GM21526 (cell line): Measurements from ENCODE around the gene UBR1.

ENCODE experiments used
- ATAC-seq: cut with Tn5 transposase; IDR thresholded peaks from one replicate; pipeline ENCODE4 v1.9.1; 2021; ENCODE audit warnings: moderate library complexity; ENCODE audit not compliant: unreplicated experiment, low FRiP score

The UBR1 gene

DNA sequence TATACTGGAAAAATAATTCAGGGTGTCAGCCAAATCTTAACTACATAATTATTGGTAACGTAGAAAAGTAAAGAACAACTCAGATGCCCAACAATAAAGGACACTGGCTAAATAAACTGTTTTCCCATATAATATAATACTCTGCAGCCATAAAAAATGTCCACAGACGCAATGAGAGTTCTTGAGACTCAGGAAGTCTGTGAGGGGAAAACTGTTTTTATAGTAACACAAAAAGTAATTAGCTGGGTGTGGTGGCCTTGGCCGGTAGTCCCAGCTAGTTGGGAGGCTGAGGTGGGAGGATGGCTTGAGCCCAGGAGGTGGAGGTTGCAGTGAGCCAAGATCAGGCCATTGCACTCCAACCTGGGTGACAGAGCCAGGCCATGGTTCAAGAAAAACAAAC, 5.5 kb upstream of the UBR1 start:
- ATAC-seq, result no peak

DNA sequence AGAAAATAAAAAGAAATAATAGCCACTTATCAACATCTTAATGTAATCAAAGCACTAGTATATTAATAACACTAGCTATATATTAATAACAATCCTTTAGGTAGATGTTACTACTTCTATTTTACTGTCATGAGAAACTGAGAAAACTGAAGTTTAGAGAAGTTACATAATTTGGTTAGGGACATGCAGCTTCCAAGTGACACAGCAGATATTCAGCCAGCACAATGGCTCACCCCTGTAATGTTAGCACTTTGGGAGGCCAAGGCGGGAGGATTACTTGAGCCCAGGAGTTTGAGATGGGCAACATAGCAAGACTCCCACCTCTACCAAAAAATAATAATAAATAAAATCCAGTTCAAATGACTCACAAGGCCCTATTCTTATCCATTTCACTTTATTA, 1.9 kb upstream of the UBR1 start:
- ATAC-seq, result no peak

- ATAC-seq, result no peak
These were observed 620 bp upstream of the UBR1 start for GRCh38 chr15:43106486-43106829.

DNA sequence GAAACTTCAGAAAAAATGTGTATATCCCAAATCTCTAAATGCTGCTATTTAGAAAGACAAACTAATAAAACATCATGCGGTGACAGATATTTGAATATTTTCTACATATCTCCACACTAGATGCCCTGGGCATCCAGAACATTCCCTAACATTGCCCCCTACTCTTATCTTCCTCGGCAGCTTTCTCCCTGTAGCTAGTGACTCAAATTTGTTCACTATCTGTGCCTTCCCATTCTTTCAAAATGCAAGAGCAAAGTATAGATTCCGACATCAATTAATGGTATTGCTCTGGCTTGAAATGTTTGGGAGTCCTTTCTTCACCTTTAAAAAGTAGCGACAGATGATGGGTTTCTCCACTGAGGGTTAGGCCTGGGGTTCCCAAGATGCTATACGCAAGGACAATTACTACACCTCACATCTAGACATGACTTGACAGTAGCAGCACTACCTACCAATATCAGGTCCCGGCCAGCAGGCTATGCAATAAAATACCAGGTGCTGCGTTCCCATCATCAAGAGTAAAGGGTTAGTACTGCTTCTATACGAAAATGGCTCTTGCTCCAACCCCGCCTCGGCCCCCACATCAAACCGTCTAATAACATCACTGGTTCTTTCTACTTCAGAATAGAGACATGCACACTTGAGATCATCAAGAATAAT, 631 bp downstream of the UBR1 start:
- ATAC-seq, result peak; percentile 22

GRCh38 chr15:43104426-43104825, 1.4 kb downstream of the UBR1 start:
- no peak for ATAC-seq

GRCh38 chr15:43103907-43104306, 1.9 kb downstream of the UBR1 start:
- ATAC-seq, result no peak

DNA sequence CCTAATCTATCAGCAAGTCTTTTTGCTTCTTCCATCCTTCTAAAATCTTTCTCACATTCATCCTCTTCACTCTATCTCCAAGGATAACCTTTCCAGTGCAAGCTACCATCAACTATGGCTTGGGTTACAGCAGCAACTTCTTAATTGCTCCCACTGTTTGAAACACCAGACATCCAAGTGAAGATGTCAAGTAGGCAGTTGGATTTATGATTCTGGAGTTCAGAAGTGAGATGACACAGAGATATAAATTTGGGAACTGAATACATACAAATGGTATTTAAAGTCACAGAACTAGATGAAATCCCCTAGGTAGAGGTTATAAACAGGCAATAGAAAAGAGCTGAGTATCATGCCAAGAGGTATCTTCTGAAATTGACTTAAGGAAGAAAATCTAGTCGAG, 3.7 kb downstream of the UBR1 start:
- ATAC-seq, result no peak

DNA sequence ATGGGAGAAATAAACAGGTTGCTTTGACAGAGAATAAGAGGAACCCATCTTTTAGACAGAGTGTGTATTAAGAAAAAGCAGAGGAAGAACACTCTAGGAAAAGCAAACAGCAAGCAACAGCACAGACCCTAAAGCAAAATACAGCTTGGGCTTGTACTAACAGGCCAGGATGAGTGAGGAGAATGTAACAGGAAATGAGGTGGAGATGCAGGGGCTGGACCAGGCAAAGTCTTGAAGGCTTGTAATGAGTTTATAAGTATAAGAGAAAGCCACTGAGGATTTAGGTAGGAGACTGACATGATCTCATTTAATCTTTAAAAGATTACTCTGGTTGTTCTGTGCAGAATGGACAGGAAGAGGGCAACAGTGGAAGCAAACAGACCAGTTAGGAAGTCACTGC, 4.9 kb downstream of the UBR1 start:
- no peak for ATAC-seq

DNA sequence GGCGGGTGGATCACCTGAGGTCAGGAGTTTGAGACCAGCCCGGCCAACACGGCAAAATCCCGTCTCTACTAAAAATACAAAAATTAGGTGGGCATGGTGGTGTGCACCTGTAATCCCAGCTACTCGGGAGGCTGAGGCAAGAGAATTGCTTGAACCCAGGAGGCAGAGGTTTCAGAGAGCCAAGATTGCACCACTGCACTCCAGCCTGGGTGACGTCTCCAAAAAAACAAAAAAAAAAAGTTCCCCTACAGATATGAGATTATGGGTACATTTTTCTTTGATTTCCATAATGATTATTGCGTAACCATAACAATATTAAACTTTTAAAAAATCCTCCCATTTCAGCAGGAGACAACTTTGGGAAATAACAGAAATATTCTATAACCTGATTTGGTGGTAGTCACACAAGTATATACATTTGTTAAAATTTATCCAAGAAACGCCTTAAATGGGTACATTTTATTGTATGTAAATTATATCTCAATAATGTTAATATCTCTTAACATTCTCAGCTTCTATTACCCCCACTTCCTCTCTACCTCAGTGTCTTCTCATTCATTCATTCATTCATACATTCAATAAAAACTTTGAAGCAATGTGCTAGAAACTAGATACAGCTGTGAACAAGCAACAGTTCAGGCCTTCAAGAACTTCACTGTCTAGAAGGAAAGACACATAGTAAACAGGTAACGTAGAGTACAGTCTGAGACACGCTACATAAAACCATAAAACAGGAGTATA, 6.6 kb downstream of the UBR1 start:
- ATAC-seq, result no peak

DNA sequence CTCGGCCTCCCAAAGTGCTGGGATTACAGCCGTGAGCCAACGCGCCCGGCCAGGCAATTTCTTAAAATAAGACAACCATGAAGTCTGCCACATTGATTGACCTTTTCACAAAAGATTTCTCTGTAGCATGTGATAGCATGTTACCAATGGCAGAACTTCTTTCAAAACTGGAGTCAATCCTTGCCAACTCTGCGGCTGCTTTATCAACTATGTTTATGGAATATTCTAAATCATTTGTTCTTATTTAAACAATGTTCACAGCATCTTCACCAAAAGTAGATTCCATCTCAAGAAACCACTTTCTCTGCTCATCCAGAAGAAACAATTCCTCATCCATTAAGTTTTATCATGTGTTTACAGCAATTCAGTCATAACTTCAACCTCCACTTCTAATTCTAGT, 9.4 kb downstream of the UBR1 start:
- ATAC-seq, result no peak

DNA sequence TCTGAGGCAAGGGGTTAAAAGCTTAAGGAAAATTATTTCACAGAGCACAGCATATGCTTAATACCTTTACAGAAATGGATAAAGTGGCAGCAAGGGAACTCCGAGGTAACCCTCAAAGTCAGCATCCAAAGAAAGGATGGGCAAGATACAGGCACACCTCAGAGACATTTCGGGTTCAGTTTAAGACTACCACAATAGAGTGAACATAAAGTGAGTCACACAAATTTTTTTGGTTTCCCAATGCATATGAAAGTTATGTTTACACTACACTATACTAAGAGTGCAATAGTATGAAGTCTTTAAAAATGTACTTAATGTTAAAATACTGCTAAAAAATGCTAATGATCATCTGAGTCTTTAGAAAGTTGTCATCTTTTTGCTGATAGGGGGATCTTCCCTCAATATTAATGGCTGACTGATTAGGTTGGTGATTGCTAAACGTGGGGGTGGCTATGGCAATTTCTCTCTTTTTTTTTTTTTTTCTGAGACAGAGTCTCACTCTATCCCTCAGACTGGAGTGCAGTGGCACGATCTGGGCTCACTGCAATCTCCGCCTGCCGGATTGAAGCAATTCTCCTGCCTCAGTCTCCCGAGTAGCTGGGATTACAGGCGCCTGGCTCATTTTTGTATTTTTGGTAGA, 10.0 kb downstream of the UBR1 start:
- ATAC-seq, result no peak

DNA sequence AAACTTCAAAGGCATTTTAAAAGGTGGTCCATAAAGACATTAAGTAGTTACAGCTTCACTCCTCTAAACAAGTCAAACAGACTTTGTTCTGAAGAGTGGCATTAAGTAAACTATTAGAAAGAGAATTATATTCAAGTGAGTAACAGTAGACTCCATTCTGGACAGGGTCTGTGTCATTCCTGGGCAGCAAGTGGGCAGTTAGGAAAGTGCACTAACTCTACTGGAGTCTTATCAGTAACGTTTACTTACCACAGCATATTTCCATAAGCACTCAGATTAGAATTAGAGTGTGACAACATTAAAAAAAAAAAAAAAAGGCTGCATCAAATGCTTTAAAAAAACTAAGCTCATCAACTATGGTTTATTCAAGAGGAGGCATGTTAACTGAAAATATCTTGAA, 10.6 kb downstream of the UBR1 start:
- no peak for ATAC-seq

DNA sequence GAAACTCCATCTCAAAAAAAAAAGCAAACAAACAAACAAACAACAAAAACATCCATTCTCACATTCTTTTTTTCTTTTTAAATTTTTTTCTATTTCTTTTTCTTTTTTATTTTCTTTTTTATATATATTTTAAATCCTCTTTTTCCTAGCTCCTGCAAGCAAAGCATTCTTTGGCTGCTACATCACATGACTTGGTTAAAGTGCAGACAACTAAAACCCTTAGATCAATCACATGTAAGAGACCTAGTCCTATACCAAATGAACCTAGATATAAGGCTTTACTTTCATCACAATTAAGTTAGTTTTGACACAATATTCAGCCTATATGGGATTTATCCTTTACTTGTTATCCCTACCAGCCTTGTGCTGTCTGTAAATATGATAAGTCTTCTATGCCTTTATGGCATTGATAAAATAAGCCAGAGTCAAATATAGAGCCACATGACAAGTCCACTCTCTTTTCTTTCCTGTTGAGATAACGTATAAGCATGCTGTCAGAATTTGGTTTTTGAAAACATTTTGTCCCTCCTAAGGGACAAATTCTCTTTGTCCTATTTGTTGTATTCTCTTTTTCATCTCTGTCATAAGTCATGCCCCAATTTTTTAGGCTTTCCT, 11.3 kb downstream of the UBR1 start:
- no peak for ATAC-seq

DNA sequence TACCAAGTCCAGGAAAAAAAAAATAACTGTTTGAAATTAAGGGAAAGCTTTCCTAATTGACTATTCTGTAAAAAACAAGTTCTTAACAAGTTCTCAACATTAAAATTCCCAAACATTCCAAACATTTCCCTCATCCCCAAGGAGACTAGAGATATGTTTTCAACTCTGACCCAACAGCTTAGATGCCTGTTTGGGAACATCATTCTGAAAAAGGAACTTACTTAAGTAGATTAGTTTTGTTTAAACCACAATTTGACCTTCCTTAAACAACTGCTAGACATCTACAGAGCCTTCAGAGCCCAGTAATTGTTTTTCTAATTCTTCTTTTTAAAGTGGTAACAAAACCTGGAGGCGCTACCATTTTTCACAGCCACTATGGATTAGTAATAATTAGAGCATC, 12.8 kb downstream of the UBR1 start:
- ATAC-seq, result no peak

GRCh38 chr15:43091859-43092258, 14.0 kb downstream of the UBR1 start:
- ATAC-seq, result no peak

- ATAC-seq, result no peak
These were observed 19.3 kb downstream of the UBR1 start for GRCh38 chr15:43086551-43086950.

- ATAC-seq, result no peak
These were observed 19.9 kb downstream of the UBR1 start for GRCh38 chr15:43085921-43086320.

GRCh38 chr15:43082509-43082908, 23.3 kb downstream of the UBR1 start:
- no peak for ATAC-seq

- no peak for ATAC-seq
These were observed 24.6 kb downstream of the UBR1 start for GRCh38 chr15:43081283-43081682.

- ATAC-seq, result no peak
These were observed 34.4 kb downstream of the UBR1 start for GRCh38 chr15:43071451-43071850.

GRCh38 chr15:43070893-43071292, 34.9 kb downstream of the UBR1 start:
- no peak for ATAC-seq

- no peak for ATAC-seq
These were observed 35.6 kb downstream of the UBR1 start for GRCh38 chr15:43070249-43070648.
